Gastroesophageal sphincter (tissue), 3 donors: ENCODE measurements around the gene GEMIN8.
A peak's percentile ranks its signal among the peaks of the same experiment; 100 is the strongest.

Experiments
- EP300 ChIP-seq: sonication (generic); formaldehyde crosslinking; IDR thresholded peaks from one replicate; pipeline ENCODE4 v1.6.1; 2017; ENCODE audit warnings: antibody characterized with exemption, mild to moderate bottlenecking
- POLR2A ChIP-seq, 2 donors: fragments of 450-650 bp; IDR thresholded peaks; one replicate each; pipeline ENCODE4 v1.6.1; 2017; ENCODE audit warnings: antibody characterized with exemption in 2 of 2, mild to moderate bottlenecking in 2 of 2, moderate library complexity in 1 of 2
- POLR2AphosphoS5 ChIP-seq: sonication (generic); formaldehyde crosslinking; IDR thresholded peaks from one replicate; pipeline ENCODE4 v1.6.1; 2017; ENCODE audit warnings: antibody characterized with exemption
- TF ChIP-seq, protein P1 (sequence below), 4 experiments: fragments of 200-600 bp in 2 of 4; fragments of 450-650 bp in 2 of 4; sonication (generic) in 1 of 4; IDR thresholded peaks; one replicate each; pipeline ENCODE4 v1.5.1; 2017 to 2019; ENCODE audit warnings: antibody characterized with exemption in 4 of 4, mild to moderate bottlenecking in 2 of 4, moderate library complexity in 2 of 4

DNA sequence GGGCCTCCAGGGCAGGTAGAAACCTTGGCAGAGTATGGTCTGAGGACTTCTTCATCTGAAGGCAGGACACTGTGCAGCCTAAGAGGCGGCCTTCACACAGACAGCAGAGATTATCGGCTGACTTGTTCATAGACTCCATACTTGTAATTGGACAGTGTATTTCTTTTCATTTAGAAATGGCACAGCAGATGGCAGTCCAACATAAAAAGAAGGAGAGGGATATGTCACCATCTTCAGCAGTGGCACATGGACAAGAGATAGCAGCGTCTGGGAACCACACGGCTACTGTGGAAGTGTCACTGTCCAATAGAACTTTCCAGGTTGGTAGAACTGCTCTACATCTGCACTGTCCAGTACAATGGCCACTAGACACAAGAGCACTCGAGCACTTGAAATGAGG lies 21.7 kb upstream of the GEMIN8 start:
- TF ChIP-seq, protein P1, sequence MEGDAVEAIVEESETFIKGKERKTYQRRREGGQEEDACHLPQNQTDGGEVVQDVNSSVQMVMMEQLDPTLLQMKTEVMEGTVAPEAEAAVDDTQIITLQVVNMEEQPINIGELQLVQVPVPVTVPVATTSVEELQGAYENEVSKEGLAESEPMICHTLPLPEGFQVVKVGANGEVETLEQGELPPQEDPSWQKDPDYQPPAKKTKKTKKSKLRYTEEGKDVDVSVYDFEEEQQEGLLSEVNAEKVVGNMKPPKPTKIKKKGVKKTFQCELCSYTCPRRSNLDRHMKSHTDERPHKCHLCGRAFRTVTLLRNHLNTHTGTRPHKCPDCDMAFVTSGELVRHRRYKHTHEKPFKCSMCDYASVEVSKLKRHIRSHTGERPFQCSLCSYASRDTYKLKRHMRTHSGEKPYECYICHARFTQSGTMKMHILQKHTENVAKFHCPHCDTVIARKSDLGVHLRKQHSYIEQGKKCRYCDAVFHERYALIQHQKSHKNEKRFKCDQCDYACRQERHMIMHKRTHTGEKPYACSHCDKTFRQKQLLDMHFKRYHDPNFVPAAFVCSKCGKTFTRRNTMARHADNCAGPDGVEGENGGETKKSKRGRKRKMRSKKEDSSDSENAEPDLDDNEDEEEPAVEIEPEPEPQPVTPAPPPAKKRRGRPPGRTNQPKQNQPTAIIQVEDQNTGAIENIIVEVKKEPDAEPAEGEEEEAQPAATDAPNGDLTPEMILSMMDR (IDR thresholded peaks at IDR 0.05) = peak in 3 of 4 experiments; percentile 6 to 29 (median 19)
- no peak for TF ChIP-seq POLR2A (IDR thresholded peaks at IDR 0.05)
- no peak for TF ChIP-seq EP300
- TF ChIP-seq POLR2AphosphoS5 = no peak
